Ishikawa (cell line): ENCODE measurements around the gene METTL3.

Experiments
- CEBPB ChIP-seq: IDR thresholded peaks from 2 replicates; pipeline ENCODE4 v1.6.1; 2012
- CREB1 ChIP-seq: IDR thresholded peaks from 2 replicates; pipeline ENCODE4 v1.6.1; 2012; ENCODE audit warnings: low read depth
- EGR1 ChIP-seq: IDR thresholded peaks from 2 replicates; pipeline ENCODE4 v1.6.1; 2012
- EP300 ChIP-seq: IDR thresholded peaks from 2 replicates; pipeline ENCODE4 v1.6.1; 2012; ENCODE audit warnings: borderline replicate concordance
- FOXM1 ChIP-seq: IDR thresholded peaks from 2 replicates; pipeline ENCODE4 v1.6.1; 2012; ENCODE audit warnings: low read depth, borderline replicate concordance
- NFIC ChIP-seq: IDR thresholded peaks from 2 replicates; pipeline ENCODE4 v1.6.1; 2012
- RAD21 ChIP-seq: IDR thresholded peaks from 2 replicates; pipeline ENCODE4 v1.6.1; 2012; ENCODE audit warnings: low read depth
- TAF1 ChIP-seq: IDR thresholded peaks from 2 replicates; pipeline ENCODE4 v1.6.1; 2012; ENCODE audit warnings: low read depth, mild to moderate bottlenecking
- TCF12 ChIP-seq: IDR thresholded peaks from 2 replicates; pipeline ENCODE4 v1.6.1; 2012; ENCODE audit warnings: low read depth
- YY1 ChIP-seq: IDR thresholded peaks from 2 replicates; pipeline ENCODE4 v1.6.1; 2012; ENCODE audit warnings: low read depth
- ZBTB7A ChIP-seq: IDR thresholded peaks from 2 replicates; pipeline ENCODE4 v1.6.1; 2012; ENCODE audit warnings: low read depth
- TF ChIP-seq, protein P1 (sequence below): IDR thresholded peaks from 2 replicates; pipeline ENCODE4 v1.6.1; 2012; ENCODE audit warnings: low read depth, mild to moderate bottlenecking
- TF ChIP-seq, protein P2 (sequence below): IDR thresholded peaks from 2 replicates; pipeline ENCODE4 v1.6.1; 2012

DNA sequence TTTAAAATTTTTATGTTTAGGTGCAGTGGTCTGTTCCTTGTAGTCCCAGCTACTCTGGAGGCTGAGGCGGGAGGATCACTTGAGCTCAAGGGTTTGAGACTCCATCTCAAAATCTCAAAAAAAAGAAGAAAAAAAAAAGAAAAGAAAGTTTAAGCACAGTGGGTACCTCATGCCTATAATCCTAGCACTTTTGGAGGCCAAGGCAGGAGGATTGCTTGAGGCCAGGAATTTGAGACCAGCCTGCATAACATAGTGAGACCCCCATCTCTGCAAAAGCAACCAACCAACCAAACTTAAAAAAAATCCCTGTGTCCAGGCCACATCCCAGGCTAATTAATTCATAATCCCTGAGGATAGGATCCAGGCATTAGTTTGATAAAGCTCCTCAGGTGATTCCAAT, 18.4 kb upstream of the METTL3 start:
- no peak for TF ChIP-seq EP300
- no peak for TF ChIP-seq NFIC
- TF ChIP-seq, protein P1, sequence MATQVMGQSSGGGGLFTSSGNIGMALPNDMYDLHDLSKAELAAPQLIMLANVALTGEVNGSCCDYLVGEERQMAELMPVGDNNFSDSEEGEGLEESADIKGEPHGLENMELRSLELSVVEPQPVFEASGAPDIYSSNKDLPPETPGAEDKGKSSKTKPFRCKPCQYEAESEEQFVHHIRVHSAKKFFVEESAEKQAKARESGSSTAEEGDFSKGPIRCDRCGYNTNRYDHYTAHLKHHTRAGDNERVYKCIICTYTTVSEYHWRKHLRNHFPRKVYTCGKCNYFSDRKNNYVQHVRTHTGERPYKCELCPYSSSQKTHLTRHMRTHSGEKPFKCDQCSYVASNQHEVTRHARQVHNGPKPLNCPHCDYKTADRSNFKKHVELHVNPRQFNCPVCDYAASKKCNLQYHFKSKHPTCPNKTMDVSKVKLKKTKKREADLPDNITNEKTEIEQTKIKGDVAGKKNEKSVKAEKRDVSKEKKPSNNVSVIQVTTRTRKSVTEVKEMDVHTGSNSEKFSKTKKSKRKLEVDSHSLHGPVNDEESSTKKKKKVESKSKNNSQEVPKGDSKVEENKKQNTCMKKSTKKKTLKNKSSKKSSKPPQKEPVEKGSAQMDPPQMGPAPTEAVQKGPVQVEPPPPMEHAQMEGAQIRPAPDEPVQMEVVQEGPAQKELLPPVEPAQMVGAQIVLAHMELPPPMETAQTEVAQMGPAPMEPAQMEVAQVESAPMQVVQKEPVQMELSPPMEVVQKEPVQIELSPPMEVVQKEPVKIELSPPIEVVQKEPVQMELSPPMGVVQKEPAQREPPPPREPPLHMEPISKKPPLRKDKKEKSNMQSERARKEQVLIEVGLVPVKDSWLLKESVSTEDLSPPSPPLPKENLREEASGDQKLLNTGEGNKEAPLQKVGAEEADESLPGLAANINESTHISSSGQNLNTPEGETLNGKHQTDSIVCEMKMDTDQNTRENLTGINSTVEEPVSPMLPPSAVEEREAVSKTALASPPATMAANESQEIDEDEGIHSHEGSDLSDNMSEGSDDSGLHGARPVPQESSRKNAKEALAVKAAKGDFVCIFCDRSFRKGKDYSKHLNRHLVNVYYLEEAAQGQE, result no peak
- no peak for TF ChIP-seq YY1
- TF ChIP-seq TAF1, result no peak
- no peak for TF ChIP-seq EGR1
- no peak for TF ChIP-seq TCF12
- TF ChIP-seq ZBTB7A, result no peak
- TF ChIP-seq, protein P2, sequence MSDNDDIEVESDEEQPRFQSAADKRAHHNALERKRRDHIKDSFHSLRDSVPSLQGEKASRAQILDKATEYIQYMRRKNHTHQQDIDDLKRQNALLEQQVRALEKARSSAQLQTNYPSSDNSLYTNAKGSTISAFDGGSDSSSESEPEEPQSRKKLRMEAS, result no peak
- no peak for TF ChIP-seq CREB1
- TF ChIP-seq CEBPB, result no peak
- no peak for TF ChIP-seq FOXM1
- no peak for TF ChIP-seq RAD21
